ENCODE data around the gene ACAT1. TPM values are rescaled to one million over a fixed set of nuclear protein-coding genes. Genes with fewer than 3 reads are reported as not detected.

Gene ACAT1
- total and polyA plus RNA-seq, 2 of the 4 experiments (the other 2 are of a cell fraction): 57.7 to 59.9 TPM

- CTCF ChIA-PET: no interaction called here
- in situ Hi-C loops (cut with MboI; ENCODE audit: low sequenced_read_pairs): no loop called here
- POLR2A ChIA-PET (ENCODE audit: unreplicated experiment): no interaction called here
These were observed 14.6 kb downstream of the ACAT1 start for GRCh38 chr11:108135845-108136544.

More at GRCh38 chr11:108135845-108136544, 14.6 kb downstream of the ACAT1 start:
- no peak; the same call in 1 of the 2 replicates for ATAC-seq (ENCODE audit: low read depth)
- peak; percentile 10 for DNase-seq
- TF ChIP-seq MAFK (IDR thresholded peaks at IDR 0.05; ENCODE audit: low read depth, low read length): peak; percentile 99
- no peak for TF ChIP-seq SMC3 (IDR thresholded peaks at IDR 0.05; ENCODE audit: low read depth, low read length)
- TF ChIP-seq MXI1 (IDR thresholded peaks at IDR 0.05; ENCODE audit: borderline replicate concordance, low read depth, low read length): no peak
- TF ChIP-seq RAD21 (IDR thresholded peaks at IDR 0.05; ENCODE audit: low read length): no peak
- no peaks in the 10 kb centered on the region for H3K9me3 ChIP-seq (ENCODE audit: control insufficient read depth, insufficient read depth, low read length)
- H3K18ac ChIP-seq (ENCODE audit: low read depth, low read length): no peak overlapping the region
- H3K4me1 ChIP-seq (ENCODE audit: control insufficient read depth, insufficient read depth, low read length): no peaks in the 10 kb centered on the region
- H2AFZ ChIP-seq (replicated peaks; ENCODE audit: low read length, poor library complexity): no peak overlapping the region
- WGBS, 2 experiments (ENCODE audit: extremely low coverage in 2 of 2, insufficient read length in 1 of 2): no CpG with 5 or more reads among the region's 2 CpGs
- no peak overlapping the region for H2BK15ac ChIP-seq (ENCODE audit: low read depth, low read length)
- H3K27ac ChIP-seq (ENCODE audit: insufficient read depth, low read length): no peak overlapping the region
- H3K27me3 ChIP-seq (ENCODE audit: control insufficient read depth, insufficient read depth, low read length): no peaks in the 10 kb centered on the region
- H4K20me1 ChIP-seq (ENCODE audit: insufficient read depth, low read length): no peaks in the 10 kb centered on the region
- H3K36me3 ChIP-seq (ENCODE audit: control insufficient read depth, insufficient read depth, low read length): peaks cover 9% of the 10 kb centered on the region
- H3K23ac ChIP-seq (ENCODE audit: low read depth, low read length): no peak overlapping the region
- no peak overlapping the region for H2AK5ac ChIP-seq (ENCODE audit: low read depth, low read length)
- intact Hi-C loops (cut with micrococcal nuclease) (no loop called here), dilution Hi-C loops (cut with HindIII; ENCODE audit: low sequenced_read_pairs, unreplicated experiment) (no loop called here)
- H3K14ac ChIP-seq (replicated peaks; ENCODE audit: low read depth, low read length): no peak overlapping the region
- H3K9me1 ChIP-seq (ENCODE audit: insufficient read depth, low read length): peaks cover 5% of the 10 kb centered on the region
- no peak overlapping the region for H3K9ac ChIP-seq (ENCODE audit: low read depth, low read length)
- no peak overlapping the region for H4K91ac ChIP-seq (ENCODE audit: insufficient read depth, low read depth, low read length)
- no peak overlapping the region for H3K4ac ChIP-seq (ENCODE audit: low read depth, low read length)
- H4K5ac ChIP-seq (ENCODE audit: low read depth, low read length): no peak overlapping the region
- no TSS peak for BruUV-seq (replicated peaks)
- H4K8ac ChIP-seq (ENCODE audit: low read depth in 2 of 2, low read length in 2 of 2): no peak overlapping the region
- H2BK5ac ChIP-seq (ENCODE audit: low read depth, low read length, poor library complexity, severe bottlenecking): no peak overlapping the region
- no peak overlapping the region for H3K56ac ChIP-seq (ENCODE audit: extremely low read depth, insufficient read depth, low read length)
- H2BK120ac ChIP-seq (ENCODE audit: low read depth, low read length): no peak overlapping the region
- H3K4me3 ChIP-seq (ENCODE audit: insufficient read depth, low read depth, low read length): no peak overlapping the region
- H2AK9ac ChIP-seq (replicated peaks; ENCODE audit: low read depth, low read length, poor library complexity): no peak overlapping the region
- peaks cover 0 to 8% of the 10 kb centered on the region in 2 experiments; a peak in 2 of 4 replicates for H3K79me1 ChIP-seq (ENCODE audit: low read depth in 1 of 2, low read length in 2 of 2)
- no peak overlapping the region for H2BK20ac ChIP-seq (ENCODE audit: low read depth, low read length)
- H3K4me2 ChIP-seq (ENCODE audit: low read depth, low read length): no peak overlapping the region

Data from IMR-90 (cell line).